AG20443 (cell line): ENCODE measurements around the gene PRM2.

Experiments
- DNase-seq: peaks from one replicate; pipeline ENCODE4 v3.0.0; 2012; ENCODE audit warnings: low spot score, mixed read lengths

The PRM2 gene

DNA sequence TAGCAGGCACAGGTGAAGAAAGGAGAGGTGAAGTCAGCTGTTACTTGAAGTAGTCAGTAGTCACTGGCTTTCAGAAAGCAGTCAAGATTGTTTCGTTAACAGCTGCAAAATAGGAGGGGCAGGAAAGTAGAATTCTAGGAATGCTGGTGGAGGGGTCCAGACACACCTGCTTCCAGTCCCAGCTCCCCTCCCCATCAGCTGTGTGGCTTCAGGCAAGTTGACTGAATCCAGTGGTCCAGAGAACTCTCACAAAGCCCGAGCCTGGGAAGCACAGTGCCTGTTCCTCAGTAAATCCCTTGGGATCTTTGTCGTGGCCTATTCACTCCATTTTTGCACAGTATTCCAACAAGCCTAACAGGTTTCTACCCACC lies 15.7 kb downstream of the PRM2 start:
- DNase-seq: no peak

DNA sequence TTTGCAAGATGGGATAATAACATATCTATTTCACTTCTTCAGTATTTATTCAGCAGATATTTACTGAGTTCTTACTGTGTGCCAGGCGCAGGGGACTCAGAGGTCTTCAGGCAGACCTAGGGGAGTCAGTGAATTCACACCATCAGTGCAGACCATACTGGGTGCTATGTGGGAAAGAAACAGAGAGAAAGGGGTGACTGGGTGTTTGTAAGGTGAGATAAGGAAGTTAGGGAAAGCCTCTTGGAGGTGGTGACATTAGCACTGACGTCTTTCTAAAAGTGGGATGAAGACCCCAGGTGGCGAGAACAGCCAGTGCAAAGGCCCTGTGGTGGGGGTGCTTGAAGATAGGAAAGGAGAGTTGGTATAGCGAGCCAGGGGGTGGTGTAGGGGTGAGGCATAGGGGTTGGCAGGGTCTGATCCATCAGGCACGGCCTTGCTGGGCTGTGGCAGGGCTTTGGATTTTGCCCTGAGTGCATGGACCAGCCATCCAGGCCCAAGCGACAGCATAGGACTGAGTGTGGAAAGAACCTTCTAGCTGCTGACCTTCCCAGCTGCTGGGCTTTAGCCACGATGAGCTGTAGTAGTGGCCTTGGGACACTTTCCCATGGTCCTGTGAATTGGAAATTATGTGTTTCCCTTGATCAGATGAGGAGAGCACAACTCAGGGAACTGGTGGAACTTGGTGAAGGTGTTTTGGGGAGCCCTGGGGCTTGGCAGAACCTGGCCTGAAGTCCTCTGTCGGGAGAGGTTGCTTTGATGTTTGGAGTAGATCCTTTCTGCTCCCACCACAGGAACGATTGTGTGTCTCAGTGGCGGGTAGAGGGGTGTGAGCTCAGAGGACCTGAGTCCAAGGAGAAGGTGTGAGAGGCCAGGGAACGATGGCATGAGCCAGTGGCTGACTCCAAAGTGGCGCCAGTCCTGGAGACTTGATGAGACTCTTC lies 16.4 kb downstream of the PRM2 start:
- DNase-seq: no peak

- DNase-seq: peak; percentile 41
Observed at GRCh38 chr16:11258553-11259492, 17.5 kb downstream of the PRM2 start.

DNA sequence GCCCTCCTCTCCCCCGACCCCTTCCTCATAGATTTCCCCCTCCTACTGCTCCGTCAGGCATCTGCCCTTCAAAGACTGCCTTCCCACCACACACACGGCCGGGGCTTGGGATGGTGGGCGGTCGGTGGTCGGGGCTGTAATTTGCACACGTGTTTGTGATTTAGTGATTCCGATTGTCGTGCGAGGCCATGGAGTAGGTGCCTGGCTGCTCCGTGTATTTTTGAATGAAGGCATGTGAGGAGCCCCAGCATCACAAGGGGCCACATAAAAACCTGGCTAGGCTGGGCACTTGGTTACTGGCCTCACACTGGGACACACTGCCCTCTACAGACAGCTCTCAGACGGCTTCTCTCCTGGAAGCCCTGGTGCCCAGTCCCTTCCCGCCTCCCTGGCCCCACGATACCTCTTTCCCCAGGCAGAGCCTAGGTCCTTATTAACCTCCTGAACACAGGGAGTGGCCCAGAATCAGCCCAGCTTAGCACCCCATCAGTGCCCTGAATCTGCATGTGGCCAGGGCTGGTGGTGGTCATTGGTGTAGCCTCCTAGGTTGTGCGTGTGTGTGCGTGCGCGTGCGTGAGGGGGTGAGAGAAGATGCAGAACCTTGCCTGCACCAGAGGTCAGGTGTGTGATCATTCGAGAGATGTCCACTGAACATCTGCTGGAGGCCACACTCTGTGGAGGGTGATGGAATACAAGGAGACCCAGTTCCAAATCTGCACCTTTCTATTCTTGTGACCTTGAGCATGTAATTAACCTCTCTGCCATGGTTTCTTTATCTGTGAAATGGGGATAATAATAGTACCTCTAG lies 18.9 kb downstream of the PRM2 start:
- DNase-seq: peak; percentile 88

GRCh38 chr16:11256661-11257130 lies 19.6 kb downstream of the PRM2 start:
- peak; percentile 79 for DNase-seq

DNA sequence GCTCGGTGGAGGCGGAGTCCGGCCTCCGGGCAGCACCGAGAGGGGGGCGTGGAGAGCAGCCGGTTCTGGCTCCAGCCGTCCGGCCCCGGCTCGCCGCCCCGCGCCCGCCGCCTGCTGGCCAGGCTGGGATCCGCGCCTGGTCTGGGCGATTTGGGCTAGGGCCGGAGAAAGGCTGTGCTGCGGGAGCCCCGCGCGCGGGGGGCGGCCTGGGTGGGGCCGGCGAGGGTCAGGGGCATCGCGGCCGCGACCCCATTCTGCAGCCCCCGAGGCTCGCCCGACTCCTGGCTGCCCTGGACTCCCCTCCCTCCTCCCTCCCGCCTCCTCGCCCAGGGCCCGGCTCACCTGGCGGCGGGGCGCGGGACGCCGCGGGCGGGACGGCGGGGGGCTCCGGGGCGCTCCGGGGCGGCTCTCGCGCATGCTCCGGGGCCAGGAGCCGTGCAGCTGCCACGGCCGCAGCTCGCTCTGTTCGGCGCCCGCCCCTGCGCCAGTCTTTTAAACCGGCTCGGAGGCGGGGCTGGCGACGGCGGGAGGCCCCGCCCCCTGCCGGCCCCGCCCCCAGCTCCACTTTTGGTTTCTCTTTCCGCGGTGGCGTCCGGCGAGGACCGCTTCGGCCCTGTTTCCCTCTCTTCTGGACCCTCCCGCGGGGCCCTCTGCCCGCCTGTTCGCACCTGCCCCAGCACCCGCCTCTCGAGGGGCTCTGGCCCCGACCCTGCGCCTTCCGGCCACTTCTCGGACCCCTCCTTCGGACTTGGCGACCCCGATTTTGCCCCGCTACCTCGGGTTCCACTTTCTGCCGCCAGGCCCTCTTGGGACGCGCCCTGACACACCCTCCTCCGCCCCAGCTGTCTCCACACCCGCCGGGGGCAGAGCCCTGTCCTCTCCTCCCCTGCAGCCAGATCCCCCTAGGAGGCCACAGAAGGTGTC lies 20.3 kb downstream of the PRM2 start, which contains the start of gene SOCS1:
SOCS1 (minus strand) TSS at position 468 of the 924 bp plus-strand sequence. CDS start 726 bp downstream, outside the sequence.
- peak; percentile 95 for DNase-seq

GRCh38 chr16:11254913-11255736 lies 21.2 kb downstream of the PRM2 start:
- peak; percentile 62 for DNase-seq

DNA sequence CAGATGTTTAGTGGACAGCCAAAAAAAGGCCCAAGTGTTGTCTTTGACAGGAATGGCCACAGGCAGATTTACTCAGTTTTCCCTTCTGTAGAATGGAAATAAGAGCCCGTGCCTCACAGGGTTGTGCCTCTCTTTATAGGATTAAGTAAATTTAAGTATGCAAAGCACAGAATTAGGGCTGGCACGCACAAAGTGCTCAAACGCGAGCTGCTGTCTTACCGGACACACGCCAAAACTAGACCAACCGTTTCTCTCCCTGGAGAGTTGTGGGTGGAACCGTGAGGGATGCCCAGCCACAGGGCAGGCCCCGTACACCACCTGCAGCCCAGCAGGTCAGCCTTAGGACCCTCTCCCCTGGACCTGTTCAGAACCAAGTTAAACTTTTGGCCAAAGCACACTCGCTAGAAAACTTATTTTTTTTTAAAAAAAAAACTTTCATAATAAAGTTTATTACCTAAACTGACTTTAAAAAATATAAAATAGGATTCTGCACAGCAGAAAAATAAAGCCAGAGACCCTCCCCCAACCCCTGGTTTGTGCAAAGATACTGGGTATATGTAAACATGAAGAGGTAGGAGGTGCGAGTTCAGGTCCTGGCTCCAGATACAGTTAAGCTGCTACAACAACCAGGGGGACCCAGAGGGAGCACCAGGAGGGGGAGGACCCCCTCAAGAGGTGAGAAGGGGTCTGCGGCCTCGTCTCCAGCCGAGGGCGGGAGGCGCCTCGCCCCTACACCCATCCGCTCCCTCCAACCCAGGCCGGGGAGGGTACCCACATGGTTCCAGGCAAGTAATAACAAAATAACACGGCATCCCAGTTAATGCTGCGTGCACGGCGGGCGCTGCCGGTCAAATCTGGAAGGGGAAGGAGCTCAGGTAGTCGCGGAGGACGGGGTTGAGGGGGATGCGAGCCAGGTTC lies 22.0 kb downstream of the PRM2 start:
- no peak for DNase-seq

DNA sequence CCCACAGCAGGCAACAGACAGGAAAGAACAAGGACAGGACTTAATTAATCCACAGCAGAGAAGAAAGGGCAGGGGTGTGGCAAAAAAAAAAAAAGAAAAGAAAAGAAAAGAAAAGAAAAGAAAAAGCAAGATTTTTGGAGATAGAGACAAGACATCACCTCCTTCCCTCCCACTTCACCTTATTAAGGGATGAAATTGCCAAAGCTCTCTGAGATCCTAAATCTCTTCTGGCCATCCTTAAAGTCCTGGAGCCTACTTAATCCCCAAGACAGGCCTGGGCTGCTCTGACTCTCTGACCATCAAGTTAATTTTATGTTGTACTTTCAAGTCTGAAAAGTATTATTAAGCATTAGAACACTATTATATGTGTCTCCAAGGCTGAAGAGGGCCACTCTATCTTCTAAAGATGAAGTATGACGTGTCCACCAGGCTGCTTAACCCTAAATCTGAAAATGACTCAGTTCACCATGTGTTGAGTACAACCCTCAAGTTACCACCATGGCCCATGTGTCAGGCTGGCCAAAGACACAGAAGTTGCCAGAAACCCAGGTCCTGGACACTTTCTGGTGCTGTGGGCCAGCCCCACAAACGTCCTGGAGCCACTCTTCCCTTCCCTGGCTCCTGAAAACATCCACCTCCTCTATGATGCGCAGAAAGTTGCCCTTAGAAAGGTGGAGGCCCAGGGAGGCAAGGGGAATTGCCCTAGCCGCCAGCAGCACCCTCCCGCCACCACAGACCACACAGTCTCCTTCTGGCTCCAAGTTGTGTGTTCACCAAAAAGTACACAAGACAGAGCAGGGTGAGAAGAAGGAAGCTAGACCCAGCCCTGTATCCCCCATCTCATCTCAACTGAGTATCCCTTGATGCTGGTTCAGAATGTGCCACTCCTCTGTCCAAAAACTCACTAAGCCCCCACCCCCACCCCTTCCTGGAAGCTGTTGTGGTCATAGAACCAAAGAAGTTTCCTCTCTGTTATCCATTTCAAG lies 23.0 kb downstream of the PRM2 start:
- no peak for DNase-seq

- no peak for DNase-seq
Observed at GRCh38 chr16:11252482-11252931, 23.8 kb downstream of the PRM2 start.

DNA sequence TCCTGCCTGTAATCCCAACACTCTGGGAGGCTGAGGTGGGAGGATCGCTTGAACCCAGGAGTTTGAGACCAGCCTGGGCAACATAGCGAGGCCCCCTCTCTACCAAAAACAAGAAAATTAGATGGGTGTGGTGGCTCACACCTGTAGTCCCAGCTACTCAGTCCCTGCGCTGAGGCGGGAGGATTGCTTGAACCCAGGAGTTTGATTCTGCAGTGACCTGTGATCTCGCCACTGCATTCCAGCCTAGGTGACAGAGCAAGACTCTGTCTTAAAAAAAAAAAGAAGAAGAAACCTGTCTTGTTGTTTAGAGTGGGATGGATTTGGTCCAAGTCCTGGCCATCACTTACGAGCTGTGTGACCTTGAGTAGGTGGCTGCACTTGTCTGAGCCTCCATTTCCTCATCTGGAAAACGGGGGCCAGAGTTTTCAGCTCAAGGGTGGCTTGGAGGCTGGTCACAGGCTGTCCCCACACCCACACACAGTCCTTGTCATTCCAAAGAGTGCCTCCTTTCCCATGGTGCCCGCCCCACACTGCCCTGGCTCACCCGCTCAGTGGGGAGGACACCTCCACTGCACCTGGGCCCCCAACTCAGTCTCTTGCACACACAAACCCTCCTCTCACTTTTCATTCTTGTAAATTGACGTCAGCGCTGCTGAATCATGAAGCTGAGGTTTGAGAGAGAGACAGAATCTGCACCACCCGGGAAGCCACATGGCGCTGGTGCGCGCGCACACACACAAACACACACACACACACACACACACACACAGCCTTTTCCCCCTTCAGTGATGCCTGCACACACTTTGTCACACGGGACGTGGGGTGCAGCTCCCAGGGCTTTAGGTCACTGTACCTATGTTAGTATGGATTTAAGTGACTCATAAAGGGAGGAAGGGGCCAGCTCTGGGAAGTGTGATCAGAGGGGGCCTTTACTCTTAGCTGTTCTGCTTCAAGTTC lies 24.5 kb downstream of the PRM2 start:
- no peak for DNase-seq

- no peak for DNase-seq
Observed at GRCh38 chr16:11250786-11251524, 25.3 kb downstream of the PRM2 start.

- DNase-seq: no peak
Observed at GRCh38 chr16:11250091-11250785, 26.0 kb downstream of the PRM2 start.

DNA sequence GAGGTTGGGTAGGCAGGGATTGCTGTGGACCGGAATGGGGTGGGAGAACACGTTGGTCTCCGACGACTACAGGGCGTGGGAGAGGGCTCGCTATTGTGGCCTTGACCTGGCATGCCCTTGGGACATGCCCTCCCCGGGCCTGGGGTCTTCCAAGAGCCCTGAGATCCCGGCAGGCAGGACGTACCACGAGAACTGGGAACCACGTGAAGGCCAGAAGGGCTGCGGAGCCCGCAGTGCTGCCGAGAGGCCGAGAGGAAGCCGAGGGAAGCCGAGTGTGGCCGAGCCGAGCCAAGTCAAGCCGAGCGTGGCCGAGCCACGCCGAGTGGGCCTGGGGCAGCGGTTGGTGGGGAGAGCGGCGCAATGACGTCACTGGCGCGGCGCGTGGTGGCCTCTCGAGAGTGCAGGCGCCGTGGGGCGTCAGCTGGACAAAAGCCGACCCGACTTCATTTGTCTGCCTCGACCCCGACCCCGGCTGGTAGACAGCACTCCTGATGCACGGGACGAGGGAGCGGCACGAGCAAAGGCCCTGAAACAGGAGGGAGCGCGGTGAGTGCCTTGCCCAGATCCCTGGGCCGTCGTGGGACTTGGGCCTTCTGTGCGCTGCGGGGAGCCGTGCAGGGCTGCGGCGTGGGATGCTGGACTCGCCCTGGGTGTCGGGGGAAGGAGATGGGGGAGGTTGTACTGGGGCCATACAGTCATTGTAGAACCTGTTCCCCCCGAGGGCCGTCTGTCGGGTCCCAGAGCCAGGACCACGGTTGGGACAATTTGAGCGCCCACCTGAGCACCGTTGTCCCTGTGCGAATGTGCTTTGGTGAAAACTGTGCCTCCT lies 26.8 kb downstream of the PRM2 start:
- DNase-seq: no peak
